ENCODE data around the gene TGFBR2. TPM values are rescaled to one million over a fixed set of nuclear protein-coding genes. Genes with fewer than 3 reads are reported as not detected.
"Not testable (repeated sequence)": the region's sequence is repeated elsewhere in the genome, so short reads cannot be mapped to it uniquely, and the experiment has no call there.

Gene TGFBR2
- total RNA-seq, 1 donor from 2014 or later: 59.6 TPM

DNA sequence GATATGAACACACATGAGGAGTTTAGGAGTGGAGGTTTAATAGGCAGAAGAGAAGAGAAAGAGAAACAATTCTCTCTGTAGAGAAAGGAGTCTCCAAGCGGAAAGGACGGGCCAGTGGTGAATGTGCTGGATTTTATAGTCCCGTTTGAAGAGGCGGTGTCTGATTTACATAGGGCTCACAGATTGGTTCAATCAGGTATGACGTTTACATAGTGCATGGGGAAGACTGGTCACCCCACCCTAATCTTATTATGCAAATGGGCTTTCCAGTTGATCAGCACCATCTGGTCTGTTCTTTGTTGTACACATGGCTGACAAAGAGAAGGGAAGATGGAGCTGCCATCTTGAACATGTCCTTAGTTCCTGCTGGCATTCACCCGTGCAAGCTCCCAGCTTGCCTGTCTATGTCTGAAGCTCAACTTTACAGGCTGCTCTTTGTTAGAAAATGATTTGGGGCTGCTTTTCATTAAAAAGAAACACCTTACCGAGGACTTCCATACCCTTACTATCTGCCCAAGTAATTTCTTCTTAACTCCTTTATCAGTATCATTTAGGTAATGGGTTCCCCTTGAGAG, 63.0 kb downstream of the TGFBR2 start:
- Mint-ChIP-seq H3K4me1 (ENCODE audit: low read depth) (peaks cover 94% of the 10 kb centered on the region), H3K36me3 (ENCODE audit: low read depth) (peaks cover 63% of the 10 kb centered on the region), H3K27ac (peak overlapping the region; percentile 31)
- H3K4me3 Mint-ChIP-seq; intact Hi-C loops (cut with micrococcal nuclease); H3K9me3 Mint-ChIP-seq; DNase-seq (ENCODE audit: low spot score); H3K27me3 Mint-ChIP-seq (ENCODE audit: insufficient read depth): not testable (repeated sequence)

DNA sequence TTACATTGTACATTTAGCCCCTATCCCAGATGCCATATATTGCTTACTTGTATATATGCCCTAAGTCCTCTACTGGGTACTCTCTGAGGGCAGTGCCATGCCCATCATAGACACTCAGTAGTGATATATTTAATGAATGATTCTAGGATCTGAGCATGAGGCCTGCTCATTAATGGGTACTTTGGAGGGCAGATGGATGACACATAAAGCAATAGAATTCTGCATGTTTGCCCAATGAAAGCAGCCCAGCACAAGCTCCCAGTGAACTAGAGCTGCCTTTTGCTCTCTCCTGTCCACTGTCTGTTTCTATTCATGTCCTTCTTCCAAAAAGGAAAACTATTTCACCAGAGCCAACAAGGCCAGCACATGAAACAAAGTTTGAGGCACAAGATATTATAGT, 63.9 kb downstream of the TGFBR2 start:
- peak overlapping the region; percentile 6 for H3K27ac Mint-ChIP-seq
- intact Hi-C loops (cut with micrococcal nuclease): no loop called here
- H3K9me3 Mint-ChIP-seq: no peaks in the 10 kb centered on the region
- H3K4me3 Mint-ChIP-seq: no peak overlapping the region
- peaks cover 67% of the 10 kb centered on the region for H3K36me3 Mint-ChIP-seq (ENCODE audit: low read depth)
- no peak for DNase-seq (ENCODE audit: low spot score)
- H3K4me1 Mint-ChIP-seq (ENCODE audit: low read depth): peaks cover 92% of the 10 kb centered on the region
- no peaks in the 10 kb centered on the region for H3K27me3 Mint-ChIP-seq (ENCODE audit: insufficient read depth)

- no peak for DNase-seq (ENCODE audit: low spot score)
- Mint-ChIP-seq H3K36me3 (ENCODE audit: low read depth) (peaks cover 77% of the 10 kb centered on the region), H3K4me1 (ENCODE audit: low read depth) (peaks cover 93% of the 10 kb centered on the region), H3K27me3 (ENCODE audit: insufficient read depth) (no peaks in the 10 kb centered on the region), H3K4me3 (peak overlapping the region; percentile 72), H3K9me3 (no peaks in the 10 kb centered on the region), H3K27ac (peak overlapping the region; percentile 76)
- intact Hi-C loops (cut with micrococcal nuclease): no loop called here
Observed at GRCh38 chr3:30671527-30672286, 65.3 kb downstream of the TGFBR2 start.

DNA sequence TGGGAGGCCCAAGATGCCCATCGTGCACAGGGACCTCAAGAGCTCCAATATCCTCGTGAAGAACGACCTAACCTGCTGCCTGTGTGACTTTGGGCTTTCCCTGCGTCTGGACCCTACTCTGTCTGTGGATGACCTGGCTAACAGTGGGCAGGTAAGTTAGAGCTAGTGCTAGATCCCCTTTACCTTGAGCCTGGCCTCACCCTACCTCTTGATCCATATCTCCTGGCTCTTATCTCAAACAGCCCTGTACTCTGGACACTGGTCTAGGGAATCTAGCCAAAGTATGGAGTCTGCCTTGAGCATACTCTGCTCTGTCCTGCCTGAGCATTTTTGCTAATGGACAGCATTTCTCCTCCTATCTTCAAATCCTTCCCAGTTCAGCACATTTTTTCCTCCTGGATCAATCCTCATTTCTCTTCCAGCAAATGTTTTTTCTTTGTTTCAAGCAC, 65.9 kb downstream of the TGFBR2 start:
- Mint-ChIP-seq H3K27ac (peak overlapping the region; percentile 76), H3K9me3 (peaks cover under 1% of the 10 kb centered on the region), H3K27me3 (ENCODE audit: insufficient read depth) (no peaks in the 10 kb centered on the region), H3K4me1 (ENCODE audit: low read depth) (peaks cover 93% of the 10 kb centered on the region), H3K4me3 (peak overlapping the region; percentile 72), H3K36me3 (ENCODE audit: low read depth) (peaks cover 83% of the 10 kb centered on the region)
- intact Hi-C loops (cut with micrococcal nuclease): no loop called here
- DNase-seq (ENCODE audit: low spot score): no peak

DNA sequence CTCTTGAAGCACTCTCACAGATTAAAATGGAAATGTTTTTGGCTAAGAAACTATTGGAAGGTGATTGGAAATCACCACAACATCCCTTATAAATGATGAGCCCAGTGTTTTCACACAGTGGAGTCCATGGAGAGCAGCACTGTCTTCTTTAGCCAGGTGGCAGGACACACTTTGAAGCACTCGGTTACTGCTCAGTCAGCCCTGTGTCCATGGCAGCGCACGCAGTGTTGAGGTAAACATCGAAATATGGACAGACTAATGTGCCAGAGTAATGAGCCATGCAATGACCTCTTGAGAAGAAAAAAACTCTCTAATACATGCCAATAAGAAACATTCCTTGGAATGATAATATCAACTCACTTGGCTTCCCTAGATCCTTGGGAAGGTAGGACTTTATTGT, 66.6 kb downstream of the TGFBR2 start:
- intact Hi-C loops (cut with micrococcal nuclease): no loop called here

DNA sequence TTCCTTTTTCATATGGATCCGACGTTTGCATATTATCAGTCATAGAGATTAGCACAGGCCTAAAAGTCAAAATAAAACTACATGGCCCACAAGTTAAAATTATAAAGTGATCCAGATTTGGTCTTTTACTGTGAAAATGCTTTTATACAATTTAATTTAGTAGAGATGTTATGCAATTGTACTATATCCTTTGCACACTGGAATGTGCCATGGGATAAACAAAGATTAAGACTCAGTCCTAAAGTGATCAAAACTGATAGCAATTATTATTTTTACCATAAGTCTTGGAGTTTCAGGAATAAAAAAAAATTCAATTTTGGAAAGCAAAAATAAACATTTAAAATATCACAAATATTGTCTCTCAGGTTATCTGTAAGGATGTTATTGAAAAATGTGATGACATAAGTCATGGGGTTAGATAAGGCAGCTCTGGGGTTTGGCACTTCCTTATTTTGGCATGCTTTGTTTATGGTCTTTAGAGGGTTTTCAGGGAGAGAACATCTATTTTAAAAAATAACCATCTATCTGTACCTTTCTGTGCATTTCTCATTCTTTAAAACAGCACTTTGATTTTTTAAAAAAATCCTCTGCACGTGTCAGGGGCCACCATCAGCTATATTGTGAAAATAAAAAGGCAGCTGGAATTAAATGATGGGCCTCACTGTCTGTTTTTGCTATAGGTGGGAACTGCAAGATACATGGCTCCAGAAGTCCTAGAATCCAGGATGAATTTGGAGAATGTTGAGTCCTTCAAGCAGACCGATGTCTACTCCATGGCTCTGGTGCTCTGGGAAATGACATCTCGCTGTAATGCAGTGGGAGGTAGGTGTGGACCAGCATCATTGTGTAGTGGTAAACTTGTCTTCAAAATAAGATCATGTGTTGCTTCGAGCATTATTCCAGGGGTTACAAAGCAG, 67.3 kb downstream of the TGFBR2 start:
- H3K27ac Mint-ChIP-seq: peak overlapping the region; percentile 54
- DNase-seq (ENCODE audit: low spot score): no peak
- peaks cover 7% of the 10 kb centered on the region for H3K9me3 Mint-ChIP-seq
- peak overlapping the region; percentile 22 for H3K4me3 Mint-ChIP-seq
- peaks cover 90% of the 10 kb centered on the region for H3K4me1 Mint-ChIP-seq (ENCODE audit: low read depth)
- H3K27me3 Mint-ChIP-seq (ENCODE audit: insufficient read depth): no peaks in the 10 kb centered on the region
- intact Hi-C loops (cut with micrococcal nuclease): no loop called here
- H3K36me3 Mint-ChIP-seq (ENCODE audit: low read depth): peaks cover 84% of the 10 kb centered on the region

More for the DNA sequence above, 66.6 kb downstream of the TGFBR2 start:
- no peak for DNase-seq (ENCODE audit: low spot score)
- peak overlapping the region; percentile 72 for H3K4me3 Mint-ChIP-seq
- H3K9me3 Mint-ChIP-seq: peaks cover 7% of the 10 kb centered on the region
- H3K4me1 Mint-ChIP-seq (ENCODE audit: low read depth): peaks cover 93% of the 10 kb centered on the region
- H3K27me3 Mint-ChIP-seq (ENCODE audit: insufficient read depth): no peaks in the 10 kb centered on the region
- H3K27ac Mint-ChIP-seq: peak overlapping the region; percentile 76
- peaks cover 87% of the 10 kb centered on the region for H3K36me3 Mint-ChIP-seq (ENCODE audit: low read depth)

DNA sequence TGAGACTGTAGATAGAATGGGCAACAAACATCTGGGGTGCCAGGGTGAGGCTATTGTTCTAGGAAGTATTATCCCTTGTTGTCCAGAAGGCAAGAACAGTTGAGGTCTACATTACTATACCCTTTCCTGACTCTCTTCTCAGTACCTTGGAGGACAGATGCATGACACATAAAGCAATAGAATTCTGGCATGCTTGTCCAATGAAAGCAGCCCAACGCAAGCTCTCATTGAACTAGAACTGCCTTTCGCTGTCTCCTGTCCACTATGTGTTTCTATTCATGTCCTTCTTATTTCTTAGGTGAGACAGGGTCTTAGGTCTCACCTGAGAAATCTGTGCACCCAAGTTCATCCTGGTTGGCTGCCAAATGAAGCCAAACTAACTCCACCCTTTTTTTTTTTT, 68.6 kb downstream of the TGFBR2 start:
- peak overlapping the region; percentile 34 for H3K4me3 Mint-ChIP-seq
- peaks cover 7% of the 10 kb centered on the region for H3K9me3 Mint-ChIP-seq
- intact Hi-C loops (cut with micrococcal nuclease): no loop called here
- no peaks in the 10 kb centered on the region for H3K27me3 Mint-ChIP-seq (ENCODE audit: insufficient read depth)
- peaks cover 86% of the 10 kb centered on the region for H3K36me3 Mint-ChIP-seq (ENCODE audit: low read depth)
- H3K27ac Mint-ChIP-seq: peak overlapping the region; percentile 10
- peaks cover 87% of the 10 kb centered on the region for H3K4me1 Mint-ChIP-seq (ENCODE audit: low read depth)
- DNase-seq (ENCODE audit: low spot score): no peak

- Mint-ChIP-seq H3K27me3 (ENCODE audit: insufficient read depth) (no peaks in the 10 kb centered on the region), H3K4me3 (peak overlapping the region; percentile 30), H3K9me3 (peaks cover 7% of the 10 kb centered on the region), H3K27ac (peak overlapping the region; percentile 51), H3K36me3 (ENCODE audit: low read depth) (peaks cover 89% of the 10 kb centered on the region), H3K4me1 (ENCODE audit: low read depth) (peaks cover 88% of the 10 kb centered on the region)
- DNase-seq (ENCODE audit: low spot score): no peak
- intact Hi-C loops (cut with micrococcal nuclease): no loop called here
Observed at GRCh38 chr3:30675774-30676173, 69.4 kb downstream of the TGFBR2 start.

DNA sequence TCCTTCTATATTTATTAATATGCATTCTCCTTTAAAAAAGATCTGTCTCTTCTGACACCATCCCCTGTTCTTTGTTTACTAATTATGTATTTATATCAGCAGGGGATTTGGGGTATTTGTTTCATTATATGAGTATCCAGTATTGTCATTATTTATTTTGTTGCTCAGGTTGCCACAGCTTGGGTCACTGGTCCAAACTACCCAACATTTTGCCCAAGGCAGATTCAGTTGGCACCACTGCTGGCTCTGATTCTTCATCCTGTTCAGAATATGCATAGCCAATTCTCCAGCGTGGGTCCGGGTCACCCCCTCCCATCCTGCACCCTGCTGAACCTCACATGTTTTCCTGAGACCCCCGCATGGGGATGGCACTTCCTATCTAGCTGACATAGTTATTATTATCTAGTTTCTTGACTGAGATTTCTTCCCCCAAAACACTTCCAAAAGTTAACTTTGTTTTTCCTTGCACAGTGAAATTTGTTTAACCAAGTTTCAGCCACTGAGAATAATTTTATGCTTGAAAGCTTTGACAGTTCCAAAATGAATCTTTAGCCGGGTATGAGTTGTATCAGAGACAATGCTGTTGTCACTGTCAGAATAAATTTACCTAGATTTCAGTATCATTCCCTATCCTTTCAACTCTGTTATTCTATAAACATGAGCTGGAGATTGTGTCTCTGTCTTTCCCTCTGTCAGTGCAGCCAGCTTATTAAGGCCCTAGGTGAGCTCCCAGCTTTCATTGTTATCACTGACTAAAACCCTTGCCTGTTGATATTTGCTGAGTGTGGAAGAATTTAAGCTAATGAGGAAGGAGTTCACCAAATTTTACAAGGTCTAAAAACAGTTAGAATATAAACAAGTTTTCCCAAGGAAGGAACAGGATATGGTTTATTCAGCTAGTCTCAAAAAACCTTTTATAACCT, 70.3 kb downstream of the TGFBR2 start:
- Mint-ChIP-seq H3K36me3 (ENCODE audit: low read depth) (peaks cover 89% of the 10 kb centered on the region), H3K27me3 (ENCODE audit: insufficient read depth) (no peaks in the 10 kb centered on the region), H3K4me3 (peak overlapping the region; percentile 38), H3K9me3 (peaks cover 7% of the 10 kb centered on the region), H3K27ac (peak overlapping the region; percentile 73), H3K4me1 (ENCODE audit: low read depth) (peaks cover 88% of the 10 kb centered on the region)
- DNase-seq (ENCODE audit: low spot score): no peak
- intact Hi-C loops (cut with micrococcal nuclease): no loop called here

- H3K4me1 Mint-ChIP-seq (ENCODE audit: low read depth): peaks cover 88% of the 10 kb centered on the region
- peak overlapping the region; percentile 61 for H3K27ac Mint-ChIP-seq
- H3K4me3 Mint-ChIP-seq: no peak overlapping the region
- intact Hi-C loops (cut with micrococcal nuclease): no loop called here
- peaks cover 89% of the 10 kb centered on the region for H3K36me3 Mint-ChIP-seq (ENCODE audit: low read depth)
- DNase-seq (ENCODE audit: low spot score): no peak
- no peaks in the 10 kb centered on the region for H3K27me3 Mint-ChIP-seq (ENCODE audit: insufficient read depth)
- peaks cover 7% of the 10 kb centered on the region for H3K9me3 Mint-ChIP-seq
Observed at GRCh38 chr3:30677347-30677685, 70.9 kb downstream of the TGFBR2 start.

GRCh38 chr3:30679045-30679444, 72.6 kb downstream of the TGFBR2 start:
- Mint-ChIP-seq H3K9me3 (peaks cover 7% of the 10 kb centered on the region), H3K27me3 (ENCODE audit: insufficient read depth) (no peaks in the 10 kb centered on the region), H3K4me3 (no peak overlapping the region), H3K4me1 (ENCODE audit: low read depth) (peaks cover 91% of the 10 kb centered on the region), H3K36me3 (ENCODE audit: low read depth) (peaks cover 85% of the 10 kb centered on the region), H3K27ac (peak overlapping the region; percentile 72)
- intact Hi-C loops (cut with micrococcal nuclease): loop anchor here (2.0 kb wide), 1 partner anchor 26 kb away; no protein-coding TSS in a partner anchor
- no peak for DNase-seq (ENCODE audit: low spot score)

Data from activated T-helper 1 cell treated with anti-CD3 and anti-CD28 coated beads, Interleukin-12 subunit alpha, Interleukin-12 subunit beta, Interleukin-2, Interleukin-4 antibody, amounts not matched to agents 30 ng/mL and 10 ng/mL and 1 ng/mL, durations not matched to agents 14 hours and 24 hours and 36 hours (primary cell).